UCSD-AML1 (cell line): Measurements from ENCODE around the gene PTPRCAP.

Source experiments
- DNase-seq: peaks from one replicate; lab custom pipeline; 2025; ENCODE audit not compliant: unreplicated experiment; lab: John Stamatoyannopoulos, UW

Gene PTPRCAP

DNA sequence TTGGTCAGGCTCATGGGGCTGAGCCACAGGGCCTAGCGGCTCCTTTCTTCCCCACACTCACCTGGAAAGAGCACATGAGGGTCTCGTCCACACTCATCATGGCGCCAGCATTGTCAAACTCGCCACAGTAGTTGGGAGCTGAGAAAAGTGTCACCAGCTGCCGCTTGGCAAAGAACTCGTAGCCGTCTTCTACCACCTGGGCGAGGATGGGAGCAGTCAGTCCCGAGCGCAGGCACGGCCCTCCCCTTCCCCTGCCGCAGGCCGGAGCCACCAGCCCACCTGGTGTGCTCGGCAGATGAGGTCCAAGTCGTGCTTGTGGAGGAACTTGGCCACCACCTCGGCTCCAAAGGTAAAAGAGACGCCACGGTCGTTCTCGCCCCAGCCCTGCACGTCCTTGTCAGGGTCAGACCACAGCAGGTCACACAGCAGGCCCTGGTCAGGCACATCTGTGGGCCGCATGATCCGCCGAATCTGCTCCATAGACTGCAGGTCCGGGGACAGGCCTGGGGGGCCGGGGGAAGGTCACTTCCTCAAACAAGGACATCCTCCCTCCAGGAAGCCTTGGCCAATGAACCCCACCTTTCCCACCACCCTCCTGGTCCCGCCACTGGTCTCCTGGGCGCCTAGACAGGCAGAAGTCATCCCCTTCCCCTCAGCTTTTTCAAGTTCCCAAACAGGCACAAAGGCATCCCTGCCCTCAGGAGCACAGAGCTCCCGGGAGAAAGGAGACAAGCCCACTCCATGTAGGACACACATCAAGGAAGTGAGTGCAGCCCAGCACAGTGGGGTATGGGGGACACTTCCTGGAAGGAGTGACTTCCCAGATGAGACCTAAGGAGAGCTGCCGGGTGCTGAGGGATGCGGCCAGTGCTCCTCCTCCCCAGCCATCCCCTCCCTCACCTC is 38.6 kb downstream of the PTPRCAP start:
- no peak for DNase-seq

DNA sequence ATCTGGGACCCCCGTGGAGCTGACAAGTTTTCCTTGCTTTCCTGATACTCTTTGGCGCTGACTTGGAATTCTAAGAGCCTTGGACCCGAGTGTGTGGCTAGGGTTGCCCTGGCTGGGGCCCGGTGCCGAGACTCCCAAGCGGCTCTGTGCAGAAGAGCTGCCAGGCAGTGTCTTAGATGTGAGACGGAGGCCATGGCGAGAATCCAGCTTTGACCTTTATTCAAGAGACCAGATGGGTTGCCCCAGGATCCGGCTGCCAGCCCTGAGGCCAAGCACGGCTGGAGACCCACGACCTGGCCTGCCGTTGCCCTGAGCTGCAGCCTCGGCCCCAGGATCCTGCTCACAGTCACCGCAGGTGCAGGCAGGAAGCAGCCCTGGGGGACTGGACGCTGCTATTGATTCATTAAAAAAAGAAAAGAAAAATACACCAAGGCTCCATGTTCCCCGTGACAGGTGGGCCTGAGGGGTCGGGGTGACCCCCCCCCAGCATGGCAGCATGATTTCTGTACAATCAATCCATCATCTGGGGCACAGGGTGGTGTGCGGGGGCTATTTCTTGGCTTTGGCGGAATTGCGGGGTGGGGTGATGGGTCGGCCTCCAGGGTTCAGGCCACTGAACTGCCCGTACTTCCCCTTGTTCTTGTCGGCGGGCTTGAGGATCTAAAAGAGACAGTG is 39.4 kb downstream of the PTPRCAP start:
- DNase-seq, result no peak

DNA sequence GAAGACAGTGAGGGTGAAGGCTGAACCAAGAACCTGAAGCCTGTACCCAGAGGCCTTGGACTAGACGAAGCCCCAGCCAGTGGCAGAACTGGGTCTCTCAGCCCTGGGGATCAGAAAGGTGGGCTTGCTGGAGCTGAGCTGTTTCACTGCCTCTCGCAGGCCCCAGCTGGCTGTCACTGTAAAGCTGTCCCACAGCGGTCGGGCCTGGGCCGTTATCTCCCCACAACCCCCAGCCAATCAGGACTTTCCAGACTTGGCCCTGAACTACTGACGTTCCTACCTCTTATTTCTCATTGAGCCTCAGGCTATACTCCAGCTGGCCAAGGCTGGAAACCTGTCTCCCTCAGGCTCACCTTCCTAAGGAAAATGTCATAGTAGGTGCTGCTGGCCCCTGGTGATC is 39.9 kb downstream of the PTPRCAP start:
- no peak for DNase-seq

DNA sequence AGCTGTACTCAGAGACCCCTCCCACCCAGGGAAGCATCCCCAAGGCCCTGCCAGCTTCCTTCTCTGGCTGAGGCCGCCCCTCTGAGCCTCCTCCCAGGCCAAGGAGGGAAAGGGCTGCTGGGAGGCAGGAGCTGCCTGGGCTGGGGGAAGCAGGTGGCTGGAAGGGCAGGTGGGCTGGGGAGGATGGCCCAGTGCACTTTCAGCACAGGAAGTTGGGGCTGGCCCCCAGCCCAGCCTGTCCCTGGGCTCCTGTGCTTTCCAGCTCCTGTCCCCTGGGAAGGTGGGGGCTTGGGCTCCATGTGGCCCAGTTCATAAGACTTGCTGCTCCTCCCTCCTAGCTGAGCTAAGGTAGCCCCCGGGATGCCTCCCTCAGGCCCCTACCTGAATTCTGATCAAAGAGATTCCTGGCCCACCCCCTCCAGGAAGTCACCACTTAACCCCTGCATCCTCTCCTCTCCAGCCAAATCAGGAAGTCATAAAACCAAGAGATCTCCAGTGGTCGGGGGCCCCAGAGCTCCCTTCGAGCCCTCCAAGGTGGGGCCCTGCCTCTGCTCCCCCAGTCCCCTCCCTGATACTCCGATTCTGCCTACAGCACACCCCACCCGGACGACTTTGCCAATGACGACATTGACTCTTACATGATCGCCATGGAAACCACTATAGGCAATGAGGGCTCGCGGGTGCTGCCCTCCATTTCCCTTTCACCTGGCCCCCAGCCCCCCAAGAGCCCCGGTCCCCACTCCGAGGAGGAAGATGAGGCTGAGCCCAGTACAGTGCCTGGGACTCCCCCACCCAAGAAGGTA is 40.7 kb downstream of the PTPRCAP start:
- no peak for DNase-seq

DNA sequence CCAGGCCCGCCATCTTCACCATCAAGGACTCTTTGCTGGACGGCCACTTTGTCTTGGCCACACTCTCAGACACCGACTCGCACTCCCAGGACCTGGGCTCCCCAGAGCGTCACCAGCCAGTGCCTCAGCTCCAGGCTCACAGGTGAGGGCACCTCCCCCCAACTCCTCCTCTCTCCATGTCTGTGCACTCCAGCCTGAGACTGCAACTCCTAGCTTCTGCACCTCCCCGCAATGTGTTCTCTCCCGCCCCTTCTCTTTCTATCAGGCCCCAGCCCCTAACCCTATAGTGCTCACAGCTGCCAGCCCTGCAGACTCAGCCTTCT is 41.3 kb downstream of the PTPRCAP start:
- DNase-seq, result no peak

DNA sequence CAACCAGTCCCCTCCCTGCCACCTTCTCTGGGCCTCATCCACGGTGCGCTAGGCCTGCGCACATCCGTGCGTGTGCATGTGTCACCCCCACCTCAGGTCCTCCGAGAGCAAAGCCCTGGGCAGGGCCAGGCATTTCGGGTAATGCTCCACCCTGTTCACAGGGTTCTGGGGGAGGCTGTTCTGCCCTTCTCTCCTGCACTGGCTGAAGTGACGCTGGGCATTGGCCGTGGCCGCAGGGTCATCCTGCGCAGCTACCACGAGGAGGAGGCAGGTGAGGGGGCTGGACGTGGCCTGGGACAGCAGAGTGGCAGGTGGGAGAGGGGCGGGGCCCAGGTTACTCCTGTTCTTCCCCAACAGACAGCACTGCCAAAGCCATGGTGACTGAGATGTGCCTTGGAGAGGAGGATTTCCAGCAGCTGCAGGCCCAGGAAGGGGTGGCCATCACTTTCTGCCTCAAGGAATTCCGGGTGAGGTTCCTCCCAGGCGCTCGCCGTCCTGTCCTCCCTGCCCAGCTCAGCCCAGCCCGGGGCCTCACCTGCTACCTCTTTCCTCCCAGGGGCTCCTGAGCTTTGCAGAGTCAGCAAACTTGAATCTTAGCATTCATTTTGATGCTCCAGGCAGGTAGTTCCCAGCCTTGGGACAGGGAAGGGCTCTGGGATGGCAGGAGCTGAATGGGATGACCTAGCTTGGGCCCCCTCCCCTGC is 41.8 kb downstream of the PTPRCAP start:
- no peak for DNase-seq

DNA sequence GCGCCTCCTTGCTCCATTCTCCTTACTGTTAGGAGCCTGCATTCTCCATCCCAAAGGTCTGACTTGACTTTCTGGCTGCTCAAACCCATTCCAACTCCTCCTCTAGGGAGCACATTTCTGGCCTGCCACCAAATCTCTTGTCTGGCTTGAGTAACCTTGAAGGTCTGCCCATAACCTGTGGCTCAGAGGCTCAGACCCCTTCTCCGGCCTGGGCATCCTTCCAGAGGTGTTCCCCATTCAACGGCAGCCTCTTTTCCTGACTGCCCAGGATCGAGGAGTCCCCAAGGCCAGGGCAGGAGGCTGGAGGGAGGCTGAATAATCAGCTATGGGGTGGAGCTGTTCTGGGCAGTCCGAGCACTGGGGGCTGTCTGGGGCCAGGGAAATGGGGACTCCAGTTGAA is 43.5 kb downstream of the PTPRCAP start:
- DNase-seq, result no peak

DNA sequence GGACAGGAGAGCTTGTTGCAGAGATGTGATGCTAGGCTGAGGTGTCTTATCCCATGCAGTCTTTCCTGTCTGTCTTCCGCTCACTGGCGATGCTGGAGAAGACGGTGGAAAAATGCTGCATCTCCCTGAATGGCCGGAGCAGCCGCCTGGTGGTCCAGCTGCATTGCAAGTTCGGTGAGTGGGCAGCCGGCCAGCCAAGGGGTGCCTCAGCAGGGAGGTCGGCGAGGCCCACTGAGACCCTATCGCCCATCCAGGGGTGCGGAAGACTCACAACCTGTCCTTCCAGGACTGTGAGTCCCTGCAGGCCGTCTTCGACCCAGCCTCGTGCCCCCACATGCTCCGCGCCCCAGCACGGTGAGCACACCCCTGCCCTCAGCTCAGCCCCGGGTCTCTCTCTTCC is 44.0 kb downstream of the PTPRCAP start:
- DNase-seq, result no peak

DNA sequence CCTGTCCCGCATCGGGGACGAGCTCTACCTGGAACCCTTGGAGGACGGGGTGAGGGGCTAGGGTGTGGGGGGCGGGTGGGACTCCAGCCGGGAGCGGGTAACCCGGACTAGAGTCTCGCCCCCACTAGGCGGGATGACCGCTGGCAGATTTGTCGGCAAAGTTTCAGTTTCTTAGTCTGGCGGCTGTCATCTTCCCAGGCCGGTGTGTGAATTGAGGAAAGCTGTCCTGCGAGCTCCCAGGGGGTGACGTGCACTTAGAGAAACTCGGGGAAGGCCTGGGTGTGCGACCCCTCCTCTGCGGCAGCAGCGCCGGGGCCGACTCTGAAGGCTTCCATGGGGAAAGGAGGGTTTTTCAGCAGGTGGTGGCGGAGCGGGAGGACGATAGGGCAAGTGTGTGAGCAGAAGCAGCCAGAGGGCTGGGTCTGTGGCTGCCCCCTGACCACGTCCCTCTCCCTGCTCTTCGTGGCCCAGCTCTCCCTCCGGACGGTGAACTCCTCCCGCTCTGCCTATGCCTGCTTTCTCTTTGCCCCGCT is 45.2 kb downstream of the PTPRCAP start:
- DNase-seq, result no peak

DNA sequence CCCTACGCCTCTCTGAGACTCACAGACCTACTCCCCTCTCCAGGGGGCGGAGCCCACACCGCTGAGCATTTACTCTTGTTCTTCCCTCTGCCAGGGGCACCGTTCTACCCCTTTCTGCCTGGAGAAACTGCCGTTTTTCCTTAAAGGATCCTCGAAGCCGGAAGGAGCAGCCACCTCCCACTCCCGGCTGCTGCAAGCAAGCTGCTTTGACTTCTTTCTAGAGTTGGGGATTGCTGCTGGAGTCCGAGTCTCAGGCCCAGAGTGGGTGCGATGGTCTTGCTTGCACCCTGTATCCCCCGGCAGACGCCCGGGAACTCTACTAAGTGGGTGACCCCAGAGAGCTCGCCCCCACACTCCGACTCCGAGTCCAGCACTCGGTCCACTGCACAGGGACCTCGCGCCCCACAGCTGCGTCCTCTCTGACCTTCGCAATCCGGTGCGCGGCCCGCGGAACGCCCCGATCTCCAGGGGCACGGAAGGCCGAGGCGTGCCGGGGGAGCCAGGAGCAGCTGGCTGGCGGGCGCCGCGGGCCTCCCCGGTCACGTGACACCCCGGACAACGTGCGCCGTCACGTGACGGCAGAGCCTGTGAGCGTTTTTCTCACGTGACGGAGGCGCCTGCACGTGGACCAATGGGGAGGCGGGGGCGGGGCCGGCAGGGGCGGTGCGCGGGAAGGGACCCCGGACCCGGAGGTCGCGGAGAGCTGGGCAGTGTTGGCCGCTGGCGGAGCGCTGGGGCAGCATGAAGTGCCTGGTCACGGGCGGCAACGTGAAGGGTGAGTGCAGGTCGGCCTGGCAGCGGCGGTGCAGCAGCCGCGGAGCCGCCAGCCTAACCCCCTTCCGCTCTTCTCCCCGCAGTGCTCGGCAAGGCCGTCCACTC is 45.9 kb downstream of the PTPRCAP start, which contains the start of gene RAD9A:
RAD9A (plus strand) TSS at position 683 of the 879 bp plus-strand sequence; CDS start at position 742, 59 bp downstream.
- DNase-seq, result peak; percentile 91

DNA sequence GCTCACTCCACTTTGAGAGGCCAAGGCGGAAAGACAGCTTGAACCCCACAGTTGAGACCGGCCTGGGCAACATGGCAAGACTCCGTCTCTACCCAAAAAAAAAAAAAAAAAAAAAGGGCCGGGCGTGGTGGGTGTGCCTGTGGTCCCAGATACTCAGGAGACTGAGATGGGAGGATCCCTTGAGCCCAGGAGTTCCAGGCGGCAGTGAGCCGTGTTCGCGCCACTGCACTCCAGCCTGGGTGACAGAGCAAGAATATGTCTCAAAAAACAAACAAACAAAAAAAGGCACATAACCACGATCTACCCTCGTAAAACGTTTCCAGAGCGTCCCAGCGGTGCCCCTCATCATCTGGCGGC is 46.6 kb downstream of the PTPRCAP start:
- no peak for DNase-seq

DNA sequence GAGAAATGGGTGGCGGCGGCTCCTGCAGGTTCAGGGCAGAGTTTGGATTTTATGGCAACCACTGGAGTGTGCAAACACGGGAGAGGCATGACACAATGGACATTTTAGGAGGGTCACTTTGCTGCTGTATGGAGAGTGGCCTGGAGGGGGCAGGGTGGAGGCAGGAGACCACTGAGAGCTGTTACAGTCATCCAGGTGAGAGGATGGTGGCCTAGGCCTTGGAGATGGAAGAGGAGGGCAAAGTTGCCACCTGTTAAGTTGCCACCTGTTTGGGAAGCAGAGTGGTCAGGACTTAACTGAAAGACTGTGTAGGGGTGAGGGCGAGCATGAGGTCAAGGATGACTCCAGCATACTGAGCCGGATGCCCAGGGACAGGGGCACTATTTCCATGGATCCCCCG is 48.0 kb downstream of the PTPRCAP start:
- peak; percentile 37 for DNase-seq

DNA sequence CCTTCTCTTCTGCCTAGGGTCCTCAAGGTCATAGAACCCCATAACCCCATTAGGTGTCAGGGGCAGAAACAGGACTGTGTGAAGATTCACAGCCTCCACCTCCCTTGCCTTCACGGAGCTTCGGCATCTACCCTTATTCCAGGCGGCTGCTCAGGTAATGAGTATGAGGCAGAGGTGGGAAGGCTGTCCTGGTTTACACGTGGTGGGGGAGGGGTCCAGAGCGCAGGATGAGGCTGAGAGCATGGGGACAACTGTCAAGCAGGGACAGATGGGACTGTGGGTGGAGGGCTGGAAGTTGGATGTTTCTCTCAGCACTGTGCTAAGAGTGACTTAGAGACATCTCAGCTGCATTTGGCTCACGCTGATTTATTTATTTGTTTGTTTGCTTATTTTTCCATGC is 50.0 kb downstream of the PTPRCAP start:
- DNase-seq, result no peak

DNA sequence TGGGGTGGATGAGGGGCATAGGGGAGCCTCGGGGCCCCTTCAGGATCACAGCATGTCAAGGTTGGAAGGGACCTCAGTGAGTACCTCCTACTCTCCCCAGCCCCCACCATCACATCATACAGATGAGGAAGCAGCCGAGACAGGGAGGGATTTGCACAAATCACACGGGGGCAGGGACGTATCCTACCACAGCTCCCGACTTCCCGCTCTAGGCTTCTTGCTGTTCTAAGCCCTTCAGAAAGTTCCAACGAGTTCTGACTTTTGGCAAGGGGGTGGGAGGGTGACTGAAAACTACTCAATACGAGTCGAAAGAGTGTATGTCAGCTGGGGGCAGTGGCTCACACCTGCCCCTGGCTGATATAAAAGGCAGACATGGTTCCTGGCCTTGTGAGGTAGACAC is 50.4 kb downstream of the PTPRCAP start:
- no peak for DNase-seq
